DMS114 treated with DMSO at 0.1 percent for 48 hours (cell line): ENCODE results near the gene LY6G5B.
A peak's percentile ranks its signal among the peaks of the same experiment; 100 is the strongest.
"Not testable (repeated sequence)": the region's sequence is repeated elsewhere in the genome, so short reads cannot be mapped to it uniquely, and the experiment has no call there.

ENCODE experiments used
- DNase-seq: peaks from one replicate; lab custom pipeline; 2025; ENCODE audit not compliant: unreplicated experiment; lab: John Stamatoyannopoulos, UW

The LY6G5B gene

GRCh38 chr6:31690231-31691077, 20.7 kb downstream of the LY6G5B start:
- DNase-seq: no peak

- DNase-seq: no peak
Measured at GRCh38 chr6:31691078-31691463, 21.3 kb downstream of the LY6G5B start.

- no peak for DNase-seq
Measured at GRCh38 chr6:31691564-31692108, 21.9 kb downstream of the LY6G5B start.

GRCh38 chr6:31692353-31692752, 22.6 kb downstream of the LY6G5B start:
- DNase-seq: no peak

- no peak for DNase-seq
Measured at GRCh38 chr6:31692886-31693285, 23.1 kb downstream of the LY6G5B start.

- no peak for DNase-seq
Measured at GRCh38 chr6:31693535-31693934, 23.8 kb downstream of the LY6G5B start.

- no peak for DNase-seq
Measured at GRCh38 chr6:31697555-31697954, 27.8 kb downstream of the LY6G5B start.

GRCh38 chr6:31700740-31701401, 31.1 kb downstream of the LY6G5B start:
- DNase-seq: no peak

- no peak for DNase-seq
Measured at GRCh38 chr6:31701666-31702404, 32.1 kb downstream of the LY6G5B start.

- no peak for DNase-seq
Measured at GRCh38 chr6:31702405-31702818, 32.6 kb downstream of the LY6G5B start.

- DNase-seq: peak; percentile 98
Measured at GRCh38 chr6:31702819-31703716, 33.3 kb downstream of the LY6G5B start, which contains the start of gene ABHD16A. TSS of gene ABHD16A (minus strand) at chr6:31703324. CDS start at chr6:31703281, 43 bp downstream.

GRCh38 chr6:31705931-31706330, 36.2 kb downstream of the LY6G5B start:
- no peak for DNase-seq

- DNase-seq: no peak
Measured at GRCh38 chr6:31706599-31706998, 36.8 kb downstream of the LY6G5B start, which contains the start of gene LY6G6F. TSS of gene LY6G6F (plus strand) at chr6:31706866. CDS start at chr6:31706907, 41 bp downstream.

- DNase-seq: no peak
Measured at GRCh38 chr6:31707701-31708100, 37.9 kb downstream of the LY6G5B start.

- no peak for DNase-seq
Measured at GRCh38 chr6:31708224-31708623, 38.4 kb downstream of the LY6G5B start.

- DNase-seq: not testable (repeated sequence)
Measured at GRCh38 chr6:31709157-31709556, 39.4 kb downstream of the LY6G5B start.

GRCh38 chr6:31710523-31711219, 40.9 kb downstream of the LY6G5B start:
- DNase-seq: no peak

- no peak for DNase-seq
Measured at GRCh38 chr6:31711233-31711632, 41.5 kb downstream of the LY6G5B start.

- DNase-seq: no peak
Measured at GRCh38 chr6:31712296-31712695, 42.5 kb downstream of the LY6G5B start.

GRCh38 chr6:31713465-31713864, 43.7 kb downstream of the LY6G5B start:
- no peak for DNase-seq
